Measurements from ENCODE around the gene SULT1A2.
"Not testable (repeated sequence)": the region's sequence is repeated elsewhere in the genome, so short reads cannot be mapped to it uniquely, and the experiment has no call there.

SULT1A2 gene

DNA sequence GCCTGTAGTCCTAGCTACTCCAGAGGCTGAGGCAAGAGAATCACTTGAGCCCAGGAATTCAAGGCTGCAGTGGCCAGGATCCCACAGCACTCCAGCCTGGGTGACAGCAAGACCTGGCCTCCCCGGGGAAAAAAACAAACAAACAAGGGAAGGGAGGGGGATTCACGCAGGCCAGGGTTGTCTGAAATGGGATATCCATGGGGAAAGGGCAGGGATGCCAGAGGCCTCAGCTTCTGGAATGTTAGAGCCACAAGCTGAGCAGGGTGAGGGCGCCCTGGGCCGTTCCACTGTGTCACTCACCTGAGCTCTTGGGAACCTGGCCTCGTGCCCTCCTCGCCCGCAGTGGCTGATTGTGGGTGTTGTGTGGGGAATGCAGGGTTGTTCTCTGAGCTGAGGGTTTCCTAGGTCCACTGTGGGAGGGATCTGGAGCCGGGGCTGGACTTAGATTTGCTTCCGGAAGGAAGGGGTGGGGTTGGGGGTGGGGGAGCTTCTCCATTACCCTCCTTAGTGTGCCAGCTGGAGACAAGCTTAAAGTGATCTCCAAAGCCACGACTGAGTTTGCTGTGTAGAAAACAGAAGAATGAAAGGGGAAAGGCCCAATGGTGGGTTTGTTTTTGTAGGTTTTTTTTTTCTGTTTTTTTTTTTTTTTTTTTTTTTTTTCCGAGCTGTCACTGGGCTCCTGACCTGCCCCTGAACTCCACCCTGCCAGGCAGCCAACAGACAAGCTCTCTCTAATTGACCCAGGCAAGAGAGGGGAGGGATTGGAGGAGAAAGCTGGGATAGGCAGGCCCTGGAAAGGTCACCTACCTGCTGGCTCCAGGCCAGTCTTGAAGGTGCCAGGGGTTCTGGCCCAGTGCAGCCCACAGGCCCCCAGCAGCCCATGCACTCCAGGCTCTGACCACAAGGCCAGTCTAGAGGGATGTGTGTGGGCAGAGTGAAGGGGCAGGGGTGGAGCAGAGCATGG, 13.1 kb upstream of the SULT1A2 start, which contains the start of gene SULT1A1:
Gene SULT1A1 (minus strand): TSS at position 414 of the 964 bp plus-strand sequence. CDS start 1,189 bp downstream, outside the sequence.
- peak within 1 kb of the TSS; percentile 59 for H3K4me3 ChIP-seq (replicated peaks; ENCODE audit: low read depth, low read length)
- peak; percentile 60 for DNase-seq (ENCODE audit: low read depth)
- TF ChIP-seq, protein P1, sequence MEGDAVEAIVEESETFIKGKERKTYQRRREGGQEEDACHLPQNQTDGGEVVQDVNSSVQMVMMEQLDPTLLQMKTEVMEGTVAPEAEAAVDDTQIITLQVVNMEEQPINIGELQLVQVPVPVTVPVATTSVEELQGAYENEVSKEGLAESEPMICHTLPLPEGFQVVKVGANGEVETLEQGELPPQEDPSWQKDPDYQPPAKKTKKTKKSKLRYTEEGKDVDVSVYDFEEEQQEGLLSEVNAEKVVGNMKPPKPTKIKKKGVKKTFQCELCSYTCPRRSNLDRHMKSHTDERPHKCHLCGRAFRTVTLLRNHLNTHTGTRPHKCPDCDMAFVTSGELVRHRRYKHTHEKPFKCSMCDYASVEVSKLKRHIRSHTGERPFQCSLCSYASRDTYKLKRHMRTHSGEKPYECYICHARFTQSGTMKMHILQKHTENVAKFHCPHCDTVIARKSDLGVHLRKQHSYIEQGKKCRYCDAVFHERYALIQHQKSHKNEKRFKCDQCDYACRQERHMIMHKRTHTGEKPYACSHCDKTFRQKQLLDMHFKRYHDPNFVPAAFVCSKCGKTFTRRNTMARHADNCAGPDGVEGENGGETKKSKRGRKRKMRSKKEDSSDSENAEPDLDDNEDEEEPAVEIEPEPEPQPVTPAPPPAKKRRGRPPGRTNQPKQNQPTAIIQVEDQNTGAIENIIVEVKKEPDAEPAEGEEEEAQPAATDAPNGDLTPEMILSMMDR (IDR thresholded peaks at IDR 0.05; ENCODE audit: low read length, missing control alignments) = no peak

DNA sequence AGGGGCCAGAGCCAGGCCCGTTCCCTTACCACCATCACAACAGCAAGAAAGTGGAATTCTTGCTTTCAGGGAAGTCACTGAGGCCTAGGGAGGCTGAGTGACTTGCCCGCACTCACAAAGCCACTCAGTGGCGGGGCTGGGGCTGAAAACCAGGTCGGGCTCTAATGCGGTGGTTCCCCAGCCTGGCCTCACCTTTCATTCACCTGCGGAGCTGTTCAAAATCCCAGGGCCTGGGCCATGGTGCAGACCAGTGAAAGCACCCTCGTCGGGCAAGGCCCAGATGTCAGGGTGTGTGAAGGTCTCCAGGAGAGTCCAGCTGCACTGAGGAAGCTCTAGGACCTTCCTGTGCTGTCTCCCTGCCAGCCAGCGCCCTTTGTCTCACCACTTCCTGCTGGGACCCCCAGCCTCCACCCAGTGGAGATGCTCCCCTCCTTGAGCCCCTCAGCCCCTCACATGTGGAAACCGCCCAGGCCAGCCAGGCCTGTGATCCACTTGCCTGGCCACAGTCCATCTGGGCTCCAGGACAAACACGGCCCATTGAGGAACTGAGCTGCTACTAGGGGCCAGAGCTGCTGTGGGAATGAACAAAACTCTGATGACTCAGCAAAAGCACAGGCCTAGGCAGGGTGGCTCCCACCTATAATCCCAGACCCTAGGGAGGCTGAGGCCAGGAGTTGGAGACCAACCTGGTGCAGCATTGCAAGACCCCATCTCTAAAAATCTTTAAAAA, 12.2 kb upstream of the SULT1A2 start:
- DNase-seq (ENCODE audit: low read depth) = peak; percentile 51
- H3K4me3 ChIP-seq (replicated peaks; ENCODE audit: low read depth, low read length) = peak overlapping the region; percentile 59

DNA sequence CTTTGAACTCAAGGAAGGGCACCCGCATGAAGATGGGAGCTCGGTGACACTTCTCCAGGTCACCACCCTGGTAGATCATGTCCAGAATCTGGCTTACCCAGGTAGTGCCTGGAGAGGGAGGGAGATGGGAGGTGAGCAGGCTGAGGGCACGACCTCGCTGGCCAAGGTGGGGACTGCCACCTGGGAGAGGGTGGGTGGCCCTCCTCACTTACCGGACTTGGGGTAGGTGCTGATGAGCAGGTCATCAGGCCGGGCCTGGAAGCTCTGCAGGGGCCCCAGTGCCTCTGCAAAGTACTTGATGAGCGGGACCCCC, 11.6 kb upstream of the SULT1A2 start:
- not testable (repeated sequence) for H3K4me3 ChIP-seq (replicated peaks; ENCODE audit: low read depth, low read length); DNase-seq (ENCODE audit: low read depth)

DNA sequence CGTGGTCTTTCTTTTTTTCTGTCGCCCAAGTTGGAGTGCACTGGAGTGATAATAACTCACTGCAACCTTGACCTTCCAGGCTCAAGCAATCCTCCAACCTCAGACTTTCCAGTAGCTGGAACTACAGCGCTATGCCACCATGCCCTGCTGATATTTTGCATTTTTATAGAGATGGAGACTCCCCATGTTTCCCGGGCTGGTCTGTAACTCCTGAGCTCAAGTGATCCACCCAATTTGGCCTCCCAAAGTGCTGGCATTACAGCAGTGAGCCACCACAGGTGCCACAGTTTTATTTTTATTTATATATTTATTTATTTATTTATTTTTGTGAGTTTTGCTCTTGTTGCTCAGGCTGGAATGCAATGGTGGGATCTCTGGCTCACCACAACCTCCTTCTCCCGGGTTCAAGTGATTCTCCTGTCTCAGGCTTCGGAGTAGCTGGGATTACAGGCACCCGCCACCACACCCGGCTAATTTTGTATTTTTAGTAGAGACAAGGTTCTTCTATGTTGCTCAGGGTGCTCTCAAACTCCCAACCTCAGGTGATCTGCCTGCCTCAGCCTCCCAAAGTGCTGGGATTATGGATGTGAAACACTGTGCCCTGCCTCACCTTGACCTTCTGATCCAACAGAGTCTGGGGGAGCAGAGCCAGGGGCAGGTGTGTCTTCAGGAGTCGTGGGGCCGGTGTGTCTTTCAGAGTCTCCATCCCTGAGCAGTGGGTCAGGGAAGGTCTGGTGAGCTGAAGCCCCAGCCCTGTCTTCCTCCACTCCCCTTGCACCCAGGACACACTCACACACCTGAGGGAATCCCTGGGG, 11.0 kb upstream of the SULT1A2 start:
- not testable (repeated sequence) for DNase-seq (ENCODE audit: low read depth); H3K4me3 ChIP-seq (replicated peaks; ENCODE audit: low read depth, low read length)

DNA sequence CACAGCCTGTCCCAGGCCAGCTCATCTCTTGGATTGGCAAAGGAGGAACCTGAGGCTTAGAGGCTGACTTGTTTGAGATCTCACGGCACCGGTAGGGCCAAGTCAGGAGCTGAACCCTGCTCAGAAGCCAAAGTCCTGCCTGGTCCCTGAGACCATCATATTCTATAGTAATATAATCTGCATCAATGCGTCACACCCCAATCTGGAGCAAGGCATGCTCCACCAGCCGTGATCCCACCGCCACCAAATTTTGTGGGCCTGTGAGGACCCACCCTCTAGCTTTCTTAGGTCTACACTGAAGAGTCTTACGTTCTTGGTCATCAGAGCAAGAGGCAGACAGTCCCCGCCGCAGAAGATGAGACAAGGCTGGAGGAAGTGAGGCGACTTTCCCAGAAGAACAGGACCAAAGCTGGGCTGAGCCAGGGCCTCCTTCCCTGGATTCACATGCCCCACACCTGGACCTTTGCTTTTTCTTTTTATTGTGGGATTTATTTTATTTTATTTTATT, 10.3 kb upstream of the SULT1A2 start:
- DNase-seq (ENCODE audit: low read depth) = no peak
- no peak overlapping the region for H3K4me3 ChIP-seq (replicated peaks; ENCODE audit: low read depth, low read length)
- TF ChIP-seq, protein P1 (IDR thresholded peaks at IDR 0.05; ENCODE audit: low read length, missing control alignments) = no peak

DNA sequence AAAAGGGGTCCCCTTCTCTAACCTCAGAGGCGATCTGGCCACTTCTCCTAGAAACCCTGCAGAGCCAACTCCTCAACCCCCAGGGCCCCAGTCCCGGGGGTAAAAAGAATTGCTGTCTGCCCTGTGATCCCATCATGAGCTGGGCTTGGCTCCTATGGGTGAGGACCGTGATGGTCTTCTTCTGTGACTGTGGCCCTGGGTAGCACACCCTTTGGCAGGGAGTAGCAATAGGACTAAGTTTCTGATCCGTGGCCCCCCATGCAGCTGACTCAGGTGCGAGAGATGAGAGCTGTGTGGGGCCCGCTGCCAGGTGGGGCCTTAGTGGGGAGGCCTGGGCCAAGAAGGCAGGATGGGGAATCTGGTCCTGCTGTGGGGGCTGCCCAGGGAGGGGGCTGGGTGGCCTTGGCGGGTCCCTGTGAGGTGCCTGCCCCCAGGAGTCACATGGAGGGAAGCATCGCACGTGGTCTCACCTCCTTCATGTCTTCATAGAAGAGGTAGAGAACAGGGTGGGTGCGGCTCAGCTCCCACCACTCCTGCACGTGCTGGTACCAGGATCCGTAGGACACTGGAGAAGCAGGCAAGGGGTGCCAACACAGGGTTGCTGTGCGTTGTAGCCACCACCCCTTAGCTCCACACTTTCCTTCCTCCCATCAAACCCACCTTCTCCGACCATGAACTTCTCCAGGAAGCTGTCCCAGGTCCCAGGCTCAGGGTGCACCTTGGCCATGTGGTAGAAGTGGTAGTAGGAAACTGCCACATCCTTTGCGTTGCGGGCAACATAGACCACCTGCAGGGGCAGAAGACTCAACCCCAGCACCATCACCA, 9.7 kb upstream of the SULT1A2 start:
- TF ChIP-seq, protein P1 (IDR thresholded peaks at IDR 0.05; ENCODE audit: low read length, missing control alignments) = no peak
- no peak overlapping the region for H3K4me3 ChIP-seq (replicated peaks; ENCODE audit: low read depth, low read length)
- no peak for DNase-seq (ENCODE audit: low read depth)

DNA sequence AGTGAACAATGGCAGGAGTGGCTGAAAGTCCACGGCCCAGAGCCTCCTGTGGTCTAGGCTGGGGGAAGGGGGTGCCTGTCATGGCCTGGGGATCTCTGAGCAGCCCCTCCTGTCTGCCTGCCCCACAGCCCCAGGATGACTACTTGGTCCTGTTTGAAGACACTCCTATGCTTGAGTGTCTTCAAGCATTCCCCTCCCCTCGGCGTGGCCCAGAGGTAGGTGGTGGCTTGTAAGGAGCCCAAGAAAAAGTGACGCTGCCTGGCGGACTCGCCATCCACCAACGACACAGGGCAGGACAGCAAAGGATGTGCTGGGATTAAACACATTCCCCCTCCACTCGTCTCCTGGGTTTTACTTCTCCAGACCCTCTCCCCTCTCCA, 7.3 kb upstream of the SULT1A2 start:
- TF ChIP-seq, protein P1 (IDR thresholded peaks at IDR 0.05; ENCODE audit: low read length, missing control alignments) = no peak
- DNase-seq (ENCODE audit: low read depth) = no peak
- H3K4me3 ChIP-seq (replicated peaks; ENCODE audit: low read depth, low read length) = no peak overlapping the region
